Fibroblast of lung (primary cell): Measurements from ENCODE around the gene COBL. TPM values are rescaled to one million over a fixed set of nuclear protein-coding genes. Genes with fewer than 3 reads are reported as not detected.

Experiments
- DNase-seq, 2 donors: peaks; one replicate each; pipeline versions ENCODE4 v3.0.0 to v3.0.0-alpha.2; 2010; ENCODE audit warnings: low read depth in 2 of 2
- H2AFZ ChIP-seq: 2 replicates; pipeline ENCODE4 v1.5.1; 2012; ENCODE audit warnings: low read length, control low read depth, inconsistent platforms
- H3K27ac ChIP-seq: 2 replicates; pipeline ENCODE4 v1.5.1; 2011; ENCODE audit warnings: low read length, control low read depth; ENCODE audit not compliant: insufficient read depth
- H3K27me3 ChIP-seq: 2 replicates; pipeline ENCODE4 v1.5.1; 2011; ENCODE audit warnings: mild to moderate bottlenecking, low read length; ENCODE audit not compliant: control insufficient read depth, insufficient read depth
- H3K36me3 ChIP-seq: 2 replicates; pipeline ENCODE4 v1.5.1; 2011; ENCODE audit warnings: low read length; ENCODE audit not compliant: control insufficient read depth, insufficient read depth
- H3K4me1 ChIP-seq: 2 replicates; pipeline ENCODE4 v1.5.1; 2011; ENCODE audit warnings: low read length; ENCODE audit not compliant: control insufficient read depth, insufficient read depth; ENCODE audit errors: extremely low read depth
- H3K4me2 ChIP-seq: 2 replicates; pipeline ENCODE4 v1.5.1; 2011; ENCODE audit warnings: low read length, control low read depth; ENCODE audit not compliant: insufficient read depth; ENCODE audit errors: extremely low read depth
- H3K4me3 ChIP-seq, 4 experiments: fragments of 200-600 bp in 1 of 4; sonication (generic) in 1 of 4; replicated peaks in 1 of 4; 2 replicates each; pipeline ENCODE4 v1.5.1; 2011 to 2016; ENCODE audit warnings: low read length in 4 of 4, low read depth in 3 of 4, mild to moderate bottlenecking in 3 of 4, control low read depth in 2 of 4, inconsistent platforms in 1 of 4, mixed read lengths in 1 of 4; ENCODE audit not compliant: insufficient read depth in 1 of 4; ENCODE audit errors: control extremely low read depth in 1 of 4
- H3K79me2 ChIP-seq: 2 replicates; pipeline ENCODE4 v1.5.1; 2012; ENCODE audit warnings: mild to moderate bottlenecking, low read length, inconsistent platforms; ENCODE audit not compliant: control insufficient read depth, insufficient read depth
- H3K9ac ChIP-seq: 2 replicates; pipeline ENCODE4 v1.5.1; 2011; ENCODE audit warnings: mild to moderate bottlenecking, low read length, control low read depth; ENCODE audit not compliant: insufficient read depth
- H3K9me3 ChIP-seq: 2 replicates; pipeline ENCODE4 v1.5.1; 2012; ENCODE audit warnings: low read depth, low read length; ENCODE audit not compliant: control insufficient read depth, insufficient read depth
- H4K20me1 ChIP-seq: 2 replicates; pipeline ENCODE4 v1.5.1; 2011; ENCODE audit warnings: low read length; ENCODE audit not compliant: control insufficient read depth, insufficient read depth; ENCODE audit errors: extremely low read depth
- EZH2 ChIP-seq: IDR thresholded peaks from 2 replicates; pipeline ENCODE4 v1.5.1; 2012; ENCODE audit warnings: low read length, control low read depth, mild to moderate bottlenecking; ENCODE audit errors: missing control alignments
- polyA plus RNA-seq, 2 donors: library from polyadenylated mRNA; depleted of rRNA in 1 of 2; stranded (reverse) in 1 of 2; unstranded in 1 of 2; fragments of >200 nt; gene quantifications; 2 replicates each; pipeline ENCODE4 v1.2.1, GENCODE V29; 2011 to 2012; ENCODE audit warnings: missing spikeins in 1 of 2
- total RNA-seq: library from RNA; depleted of rRNA; stranded (reverse); fragments of >200 nt; gene quantifications from 2 replicates; pipeline ENCODE4 v1.2.1, GENCODE V29; 2014
- TF ChIP-seq, protein P1 (sequence below), 2 donors: IDR thresholded peaks in 1 of 2; conservative IDR thresholded peaks in 1 of 2; 1 replicate in 1 of 2; 2 replicates in 1 of 2; pipeline ENCODE4 v1.5.1; 2011 to 2012; ENCODE audit warnings: low read length in 2 of 2, control low read depth in 1 of 2, inconsistent platforms in 1 of 2, low read depth in 1 of 2, mild to moderate bottlenecking in 1 of 2

Gene COBL
- total and polyA plus RNA-seq, 2 donors (not counting 1 experiment from before 2014, with no cell fraction given) = 0.10 to 0.33 TPM

DNA sequence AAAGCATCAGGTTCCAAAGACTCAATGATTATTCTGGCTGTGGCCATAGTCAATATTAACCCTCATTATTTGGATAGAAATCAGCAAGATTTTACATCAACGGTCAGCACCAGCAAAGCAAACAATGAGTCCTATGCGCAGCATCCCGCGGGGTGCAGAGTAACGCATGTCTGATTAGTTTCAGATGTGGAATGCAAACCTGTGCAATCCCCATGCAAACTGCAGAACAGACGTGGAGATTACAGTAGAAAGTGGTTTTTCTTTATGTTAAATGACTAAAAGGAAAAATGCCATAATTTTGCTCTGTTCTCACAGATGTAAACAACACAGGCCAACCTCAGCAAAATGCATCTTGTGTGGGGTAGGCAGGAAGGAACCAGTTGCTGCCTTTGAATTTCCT lies 275.8 kb downstream of the COBL start:
- H3K4me1 ChIP-seq = peaks cover 3% of the 10 kb centered on the region
- H3K9me3 ChIP-seq = no peaks in the 10 kb centered on the region
- H3K27ac ChIP-seq = no peak overlapping the region
- TF ChIP-seq, protein P1, sequence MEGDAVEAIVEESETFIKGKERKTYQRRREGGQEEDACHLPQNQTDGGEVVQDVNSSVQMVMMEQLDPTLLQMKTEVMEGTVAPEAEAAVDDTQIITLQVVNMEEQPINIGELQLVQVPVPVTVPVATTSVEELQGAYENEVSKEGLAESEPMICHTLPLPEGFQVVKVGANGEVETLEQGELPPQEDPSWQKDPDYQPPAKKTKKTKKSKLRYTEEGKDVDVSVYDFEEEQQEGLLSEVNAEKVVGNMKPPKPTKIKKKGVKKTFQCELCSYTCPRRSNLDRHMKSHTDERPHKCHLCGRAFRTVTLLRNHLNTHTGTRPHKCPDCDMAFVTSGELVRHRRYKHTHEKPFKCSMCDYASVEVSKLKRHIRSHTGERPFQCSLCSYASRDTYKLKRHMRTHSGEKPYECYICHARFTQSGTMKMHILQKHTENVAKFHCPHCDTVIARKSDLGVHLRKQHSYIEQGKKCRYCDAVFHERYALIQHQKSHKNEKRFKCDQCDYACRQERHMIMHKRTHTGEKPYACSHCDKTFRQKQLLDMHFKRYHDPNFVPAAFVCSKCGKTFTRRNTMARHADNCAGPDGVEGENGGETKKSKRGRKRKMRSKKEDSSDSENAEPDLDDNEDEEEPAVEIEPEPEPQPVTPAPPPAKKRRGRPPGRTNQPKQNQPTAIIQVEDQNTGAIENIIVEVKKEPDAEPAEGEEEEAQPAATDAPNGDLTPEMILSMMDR (conservative IDR thresholded peaks at IDR 0.05 in 1 of 2, IDR thresholded peaks at IDR 0.05 in 1 of 2; ENCODE audit: low read depth in 1 of 2, low read length in 2 of 2) = no peak
- no peak for TF ChIP-seq EZH2
- no peaks in the 10 kb centered on the region for H3K36me3 ChIP-seq
- H3K4me3 ChIP-seq = no peak overlapping the region
- H4K20me1 ChIP-seq = no peaks in the 10 kb centered on the region
- no peaks in the 10 kb centered on the region for H3K79me2 ChIP-seq
- H2AFZ ChIP-seq = no peak overlapping the region
- no peaks in the 10 kb centered on the region for H3K27me3 ChIP-seq
- no peak overlapping the region for H3K9ac ChIP-seq
- no peak overlapping the region for H3K4me2 ChIP-seq
- peak in 1 of 2 donors; percentile 56 for DNase-seq

DNA sequence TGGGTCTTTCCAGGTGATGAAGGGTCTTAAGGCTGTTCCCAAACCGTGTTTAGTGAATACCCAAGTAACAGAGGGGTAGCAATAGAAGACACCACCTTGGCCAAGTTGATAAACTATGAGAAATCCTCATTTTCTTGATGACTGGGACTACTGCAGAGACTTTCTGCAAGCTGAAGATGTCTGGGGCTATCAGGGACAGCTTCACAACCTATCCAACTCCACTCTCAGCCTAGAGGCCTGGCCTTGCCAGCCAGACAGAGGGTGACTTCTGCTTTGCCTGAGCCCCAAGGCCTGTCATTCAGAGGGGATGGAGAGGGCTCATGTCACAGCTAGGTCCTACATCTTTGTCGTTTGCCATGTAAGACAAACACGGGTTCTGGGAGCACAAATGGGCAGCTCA lies 278.0 kb downstream of the COBL start:
- Histone ChIP-seq H3K4me3 (no peak overlapping the region), H3K36me3 (no peaks in the 10 kb centered on the region), H3K27ac (no peak overlapping the region), H3K9ac (no peak overlapping the region), H3K4me2 (no peak overlapping the region), H2AFZ (no peak overlapping the region), H3K4me1 (peaks cover 17% of the 10 kb centered on the region), H3K9me3 (no peaks in the 10 kb centered on the region), H3K27me3 (no peaks in the 10 kb centered on the region), H3K79me2 (no peaks in the 10 kb centered on the region), H4K20me1 (no peaks in the 10 kb centered on the region)
- DNase-seq = no peak
- TF ChIP-seq, protein P1 (conservative IDR thresholded peaks at IDR 0.05 in 1 of 2, IDR thresholded peaks at IDR 0.05 in 1 of 2; ENCODE audit: low read depth in 1 of 2, low read length in 2 of 2) = no peak
- no peak for TF ChIP-seq EZH2

DNA sequence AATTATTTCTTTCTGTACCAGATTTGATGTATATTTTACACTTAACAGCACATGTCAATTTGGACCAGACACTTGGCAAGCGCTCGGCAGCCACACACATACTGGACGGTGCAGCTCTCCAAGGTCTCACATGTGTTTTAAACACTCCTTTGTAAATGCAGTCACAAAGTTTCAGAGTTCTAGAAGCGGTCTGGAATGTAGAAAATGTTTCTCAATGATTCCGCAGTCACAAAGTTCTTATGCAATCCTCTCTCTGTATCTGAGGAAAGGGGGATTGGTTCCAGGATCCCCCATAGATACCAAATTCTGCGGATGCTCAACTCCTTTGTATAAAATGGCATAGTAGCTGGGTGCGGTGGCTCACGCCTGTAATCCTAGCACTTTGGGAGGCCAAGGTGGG lies 280.9 kb downstream of the COBL start:
- Histone ChIP-seq H3K4me2 (no peak overlapping the region), H2AFZ (no peak overlapping the region), H3K9me3 (no peaks in the 10 kb centered on the region), H3K4me1 (peaks cover 21% of the 10 kb centered on the region), H3K27ac (no peak overlapping the region), H4K20me1 (no peaks in the 10 kb centered on the region), H3K27me3 (no peaks in the 10 kb centered on the region), H3K36me3 (no peaks in the 10 kb centered on the region), H3K79me2 (no peaks in the 10 kb centered on the region), H3K9ac (no peak overlapping the region), H3K4me3 (no peak overlapping the region)
- TF ChIP-seq, protein P1 (conservative IDR thresholded peaks at IDR 0.05 in 1 of 2, IDR thresholded peaks at IDR 0.05 in 1 of 2; ENCODE audit: low read depth in 1 of 2, low read length in 2 of 2) = no peak
- TF ChIP-seq EZH2 = no peak
- peak; percentile 19 to 39 for DNase-seq
